Spleen (tissue), 11 donors: ENCODE data around the gene PCDHGC4. TPM values are rescaled to one million over a fixed set of nuclear protein-coding genes. Genes with fewer than 3 reads are reported as not detected.

Source experiments
- DNase-seq: peaks from one replicate; pipeline ENCODE4 v3.0.0-alpha.2; 2020
- H3K27ac ChIP-seq, 8 donors: fragments of 200-600 bp; sonication (generic) in 7 of 8; 1 replicate in 4 of 8; 2 replicates in 4 of 8; pipeline versions ENCODE4 v1.5.0 to v1.8.0; 2016 to 2021; ENCODE audit warnings: inconsistent platforms in 4 of 8, mild to moderate bottlenecking in 4 of 8, moderate library complexity in 1 of 8
- H3K27me3 ChIP-seq, 7 donors: fragments of 200-600 bp; sonication (generic) in 6 of 7; replicated peaks in 1 of 7; 1 replicate in 4 of 7; 2 replicates in 3 of 7; pipeline versions ENCODE4 v1.5.0 to v1.8.0; 2016 to 2021; ENCODE audit warnings: inconsistent platforms in 3 of 7, mild to moderate bottlenecking in 1 of 7
- H3K36me3 ChIP-seq, 6 donors: fragments of 200-600 bp; sonication (generic) in 5 of 6; 1 replicate in 4 of 6; 2 replicates in 2 of 6; pipeline versions ENCODE4 v1.5.0 to v1.8.0; 2016 to 2021; ENCODE audit warnings: inconsistent platforms in 2 of 6
- H3K4me1 ChIP-seq, 6 donors: fragments of 200-600 bp; sonication (generic) in 5 of 6; 1 replicate in 3 of 6; 2 replicates in 3 of 6; pipeline versions ENCODE4 v1.5.0 to v1.8.0; 2016 to 2021; ENCODE audit warnings: inconsistent platforms in 3 of 6
- H3K4me3 ChIP-seq, 8 donors: fragments of 200-600 bp; sonication (generic) in 7 of 8; 1 replicate in 4 of 8; 2 replicates in 4 of 8; pipeline versions ENCODE4 v1.5.0 to v1.8.0; 2016 to 2021; ENCODE audit warnings: inconsistent platforms in 4 of 8, mild to moderate bottlenecking in 4 of 8, moderate library complexity in 2 of 8
- H3K9me3 ChIP-seq, 8 donors: fragments of 200-600 bp; sonication (generic) in 7 of 8; 1 replicate in 4 of 8; 2 replicates in 4 of 8; pipeline versions ENCODE4 v1.5.0 to v1.8.0; 2016 to 2021; ENCODE audit warnings: inconsistent platforms in 4 of 8
- CTCF ChIP-seq, 11 experiments: fragments of 200-600 bp in 7 of 11; fragments of 450-650 bp in 4 of 11; sonication (generic) in 4 of 11; IDR thresholded peaks in 8 of 11; conservative IDR thresholded peaks in 3 of 11; 1 replicate in 7 of 11; 2 replicates in 4 of 11; pipeline versions ENCODE4 v1.4.0 to v1.8.0; 2016 to 2021; ENCODE audit warnings: antibody characterized with exemption in 11 of 11, inconsistent platforms in 4 of 11, mild to moderate bottlenecking in 1 of 11
- POLR2A ChIP-seq, 3 donors: fragments of 450-650 bp; IDR thresholded peaks; one replicate each; pipeline ENCODE4 v1.5.1; 2017; ENCODE audit warnings: antibody characterized with exemption in 3 of 3, mild to moderate bottlenecking in 1 of 3
- POLR2AphosphoS5 ChIP-seq, 3 donors: sonication (generic); formaldehyde crosslinking; IDR thresholded peaks; one replicate each; pipeline ENCODE4 v1.5.1; 2017; ENCODE audit warnings: antibody characterized with exemption in 3 of 3
- WGBS, 5 donors: extraction: QIAGEN DNeasy Blood & Tissue Kit in 3 of 5; methylation state at CpG; one replicate each; pipeline versions ENCODE4 v1.1.5 to v1.1.7; 2013 to 2018; 5-methylcytosine and 5-hydroxymethylcytosine counted together
- intact Hi-C: fragments of 100-400 bp; cut with DNase I; formaldehyde crosslinking; loops from one replicate; pipeline ENCODE4 v1.15.0; 2023; ENCODE audit warnings: low total_unique reads
- polyA plus RNA-seq, 3 donors: library from polyadenylated mRNA; stranded (reverse); fragments of 200-250 nt; gene quantifications; one replicate each; pipeline ENCODE4 v1.2.1, GENCODE V29; 2013
- total RNA-seq, 7 donors: library from RNA; depleted of rRNA in 3 of 7; stranded (reverse); fragments of >200 nt in 3 of 7; fragmentation: NEBNext Ultra II Directional in 4 of 7; extraction: Animal tissue kit (Norgen Biotek cat#: 25700) in 4 of 7; gene quantifications; one replicate each; pipeline versions ENCODE4 v1.1.0 to v1.2.1, GENCODE V29; 2016 to 2021
- donor health status: healthy with polysubstance abuse.
- donor health status: DM: no; HTN: no; CAD: no; lungs with moderate emphysema.
- donor health status: DM: no; HTN: no; CAD: no.
- donor health status: Bipolar disorder and iron deficiency.
- donor health status: healthy.
- donor health status: DM: no; HTN: no; CAD: no.
- donor health status: DM: yes; HTN: yes; CAD: no.

Gene PCDHGC4
- total and polyA plus RNA-seq, 10 donors: 0.03 to 3.9 (median 1.4) TPM; not detected in 1

- Histone ChIP-seq H3K27me3 (no peaks in the 10 kb centered on the region), H3K4me3 (no peak overlapping the region), H3K36me3 (peaks cover 0 to 100% (median 62%) of the 10 kb centered on the region in 6 donors), H3K9me3 (no peaks in the 10 kb centered on the region), H3K27ac (peak overlapping the region in 6 of 8 donors; percentile 27 to 68 (median 43)), H3K4me1 (peaks cover 11 to 74% (median 40%) of the 10 kb centered on the region in 6 donors)
- intact Hi-C loops: no loop called here
- peak; percentile 52 to 80 (median 77) for TF ChIP-seq POLR2AphosphoS5 (IDR thresholded peaks at IDR 0.05)
- peak; percentile 96 to 99 (median 98) for TF ChIP-seq CTCF (IDR thresholded peaks at IDR 0.05 in 8 of 11, conservative IDR thresholded peaks at IDR 0.05 in 3 of 11)
- no peak for TF ChIP-seq POLR2A (IDR thresholded peaks at IDR 0.05)
- peak; percentile 90 for DNase-seq
- 39 to 46% (median 40%) methylated on average over 11 to 12 of the region's 12 CpGs for WGBS, 5 donors
These were observed 40.1 kb downstream of the PCDHGC4 start for GRCh38 chr5:141524604-141525597.

GRCh38 chr5:141525653-141526052 is 40.8 kb downstream of the PCDHGC4 start:
- Histone ChIP-seq H3K36me3 (peaks cover 0 to 100% (median 59%) of the 10 kb centered on the region in 6 donors), H3K27me3 (no peaks in the 10 kb centered on the region), H3K27ac (peak overlapping the region in 5 of 8 donors; percentile 36 to 68 (median 49)), H3K4me3 (no peak overlapping the region), H3K4me1 (peaks cover 7 to 74% (median 44%) of the 10 kb centered on the region in 6 donors), H3K9me3 (no peaks in the 10 kb centered on the region)
- 83 to 91% (median 88%) methylated on average over 7 of the region's 7 CpGs for WGBS, 5 donors
- intact Hi-C loops: no loop called here
- no peak for DNase-seq
- TF ChIP-seq POLR2A (IDR thresholded peaks at IDR 0.05): no peak
- TF ChIP-seq POLR2AphosphoS5 (IDR thresholded peaks at IDR 0.05): no peak
- no peak for TF ChIP-seq CTCF (IDR thresholded peaks at IDR 0.05 in 8 of 11, conservative IDR thresholded peaks at IDR 0.05 in 3 of 11)

GRCh38 chr5:141527426-141527825 is 42.6 kb downstream of the PCDHGC4 start:
- peaks cover 0 to 99% (median 62%) of the 10 kb centered on the region in 6 donors for H3K36me3 ChIP-seq
- no peak for DNase-seq
- intact Hi-C loops: no loop called here
- no peak overlapping the region for H3K4me3 ChIP-seq
- no peaks in the 10 kb centered on the region for H3K27me3 ChIP-seq
- 55 to 73% (median 64%) methylated on average over 1 of the region's 1 CpG for WGBS, 5 donors
- H3K27ac ChIP-seq: peak overlapping the region in 3 of 8 donors; percentile 29 to 42 (median 36)
- peaks cover 7 to 57% (median 32%) of the 10 kb centered on the region in 6 donors for H3K4me1 ChIP-seq
- TF ChIP-seq POLR2A (IDR thresholded peaks at IDR 0.05) (no peak), POLR2AphosphoS5 (IDR thresholded peaks at IDR 0.05) (no peak), CTCF (IDR thresholded peaks at IDR 0.05 in 8 of 11, conservative IDR thresholded peaks at IDR 0.05 in 3 of 11) (no peak)
- no peaks in the 10 kb centered on the region for H3K9me3 ChIP-seq
